Dermis microvascular lymphatic vessel endothelial cell (primary cell): ENCODE measurements around the gene MYL3. TPM values are rescaled to one million over a fixed set of nuclear protein-coding genes. Genes with fewer than 3 reads are reported as not detected.
"Not testable (repeated sequence)": the region's sequence is repeated elsewhere in the genome, so short reads cannot be mapped to it uniquely, and the experiment has no call there.

Experiments used
- DNase-seq, 2 donors: peaks; one replicate each; pipeline versions ENCODE4 v3.0.0 to v3.0.0-alpha.2; 2010; ENCODE audit warnings: low read depth in 2 of 2
- total RNA-seq: library from RNA; depleted of rRNA; stranded (reverse); fragments of >200 nt; gene quantifications from 2 replicates; pipeline ENCODE4 v1.2.1, GENCODE V29; 2014

MYL3 gene
- 0.13 TPM in 1 of 2 replicates, not detected in the other for total RNA-seq

DNA sequence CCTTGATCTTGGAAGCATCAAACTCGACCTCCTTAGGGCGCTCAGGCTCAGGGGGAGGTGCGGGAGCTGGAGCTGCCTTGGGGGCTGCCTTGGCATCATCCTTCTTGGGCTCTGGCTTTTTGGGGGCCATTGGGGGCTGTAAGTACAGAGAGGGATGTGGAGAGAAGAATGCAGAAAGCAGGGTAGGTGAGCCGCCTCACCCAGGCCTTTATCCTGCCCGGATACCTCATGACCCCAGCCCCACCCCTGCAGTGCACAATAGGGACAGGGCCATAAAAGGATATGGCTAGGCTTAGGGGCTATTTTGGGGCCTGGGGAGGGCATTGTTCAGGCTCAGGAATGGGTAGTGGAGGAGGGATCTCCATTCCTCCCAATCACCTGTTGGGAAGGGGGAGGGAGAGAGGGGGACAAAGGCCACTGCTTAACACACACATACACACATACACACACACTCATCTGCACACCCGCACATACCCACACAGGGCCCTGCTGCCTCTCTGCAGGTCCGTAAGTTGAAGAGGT, at the start of gene MYL3:
MYL3 (minus strand) TSS at position 184 of the 522 bp plus-strand sequence; CDS start at position 130, 54 bp downstream.
- DNase-seq: no peak

DNA sequence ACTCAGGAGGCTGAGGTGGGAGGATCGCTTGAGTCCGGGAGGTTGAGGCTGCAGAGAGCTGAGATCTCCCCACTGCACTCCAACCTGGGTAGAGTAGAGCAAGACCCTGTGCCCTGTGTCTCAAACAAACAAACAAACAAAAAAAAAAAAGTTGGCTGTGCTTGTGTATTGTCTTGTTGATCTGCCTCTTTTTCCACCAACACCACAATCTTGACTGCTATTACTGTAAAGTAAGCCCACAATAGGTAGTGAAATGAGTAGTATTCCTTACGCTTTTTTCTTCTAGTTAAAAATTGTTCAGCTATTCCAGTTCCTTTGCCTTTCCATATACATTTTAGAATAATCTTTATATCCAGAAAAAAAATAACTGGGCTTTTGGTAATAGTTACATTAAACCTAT, 49.7 kb upstream of the MYL3 start:
- no peak for DNase-seq

DNA sequence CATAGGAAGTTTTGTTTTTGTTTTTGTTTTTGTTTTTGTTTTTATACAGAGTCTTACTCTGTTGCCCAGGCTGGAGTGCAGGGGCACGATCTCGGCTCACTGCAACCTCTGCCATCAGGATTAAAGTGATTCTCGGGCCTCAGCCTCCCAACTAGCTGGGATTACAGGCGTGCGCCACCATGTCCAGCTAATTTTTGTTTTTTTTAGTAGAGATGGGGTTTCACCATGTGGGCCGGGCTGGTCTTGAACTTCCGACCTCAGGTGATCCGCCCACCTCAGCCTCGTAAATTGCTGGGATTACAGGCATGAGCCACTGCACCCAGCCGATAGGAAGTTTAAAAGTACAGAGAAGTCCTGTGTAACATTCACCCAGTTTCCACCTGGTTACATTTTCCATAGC, 47.7 kb upstream of the MYL3 start:
- not testable (repeated sequence) for DNase-seq

DNA sequence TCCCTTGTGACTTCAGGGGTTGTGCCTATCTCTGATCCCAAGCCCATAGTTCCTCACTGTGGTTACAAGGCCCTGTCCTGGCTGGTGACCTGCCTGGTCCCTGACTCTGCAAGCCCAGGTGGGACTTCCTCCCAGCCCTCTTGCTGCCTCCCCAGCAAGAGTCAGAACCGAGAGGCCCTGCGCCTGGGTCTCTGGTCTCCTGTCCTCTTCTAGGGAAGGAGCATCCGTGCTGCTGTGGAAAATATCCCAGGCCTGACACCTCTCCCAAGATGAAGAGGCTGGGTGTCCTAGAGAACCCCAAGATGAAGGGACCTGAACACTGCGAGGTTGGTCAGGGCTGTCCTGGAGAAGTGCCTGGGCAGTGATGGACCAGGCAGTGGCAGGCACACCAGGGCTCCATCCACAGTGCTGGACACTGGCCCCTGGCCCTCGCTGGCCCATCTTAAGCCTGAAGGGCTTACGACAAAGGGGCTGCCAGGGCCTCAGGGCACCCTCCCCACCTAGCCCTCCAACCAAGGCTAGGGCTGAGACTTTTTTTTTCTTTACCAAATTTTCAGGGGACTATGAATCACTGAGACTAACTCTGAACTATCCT, 47.0 kb upstream of the MYL3 start:
- DNase-seq: no peak

DNA sequence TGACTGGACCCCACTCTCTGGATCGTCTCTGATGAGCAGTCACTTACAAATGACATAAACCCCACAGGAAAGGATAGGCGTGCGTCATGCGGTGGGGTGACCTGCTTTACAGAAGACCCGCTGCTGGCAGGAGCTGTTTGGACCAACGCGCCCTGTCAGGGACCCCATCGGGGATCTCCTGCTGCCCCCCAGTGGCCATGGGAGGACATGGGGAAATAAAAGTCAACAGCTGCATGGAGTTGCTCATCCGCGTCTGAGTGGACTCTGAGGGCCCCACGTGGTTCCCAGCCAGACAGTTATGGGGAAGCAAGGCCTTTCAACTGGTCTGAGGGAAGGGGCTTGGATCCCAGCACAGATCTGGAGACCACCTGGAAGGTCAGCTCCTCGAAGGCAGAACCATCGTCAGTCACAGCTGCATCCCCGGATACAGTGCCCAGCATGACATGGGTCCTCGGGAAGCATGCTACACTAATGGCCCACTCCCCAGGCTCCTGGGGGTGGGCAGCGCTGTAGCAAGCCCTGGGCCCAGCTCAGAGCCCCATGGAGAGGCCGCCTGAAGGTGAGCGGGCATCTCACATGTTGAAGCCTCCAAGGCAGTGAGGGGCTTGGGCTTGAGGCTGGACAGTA, 46.4 kb upstream of the MYL3 start:
- peak; percentile 66 to 84 for DNase-seq

DNA sequence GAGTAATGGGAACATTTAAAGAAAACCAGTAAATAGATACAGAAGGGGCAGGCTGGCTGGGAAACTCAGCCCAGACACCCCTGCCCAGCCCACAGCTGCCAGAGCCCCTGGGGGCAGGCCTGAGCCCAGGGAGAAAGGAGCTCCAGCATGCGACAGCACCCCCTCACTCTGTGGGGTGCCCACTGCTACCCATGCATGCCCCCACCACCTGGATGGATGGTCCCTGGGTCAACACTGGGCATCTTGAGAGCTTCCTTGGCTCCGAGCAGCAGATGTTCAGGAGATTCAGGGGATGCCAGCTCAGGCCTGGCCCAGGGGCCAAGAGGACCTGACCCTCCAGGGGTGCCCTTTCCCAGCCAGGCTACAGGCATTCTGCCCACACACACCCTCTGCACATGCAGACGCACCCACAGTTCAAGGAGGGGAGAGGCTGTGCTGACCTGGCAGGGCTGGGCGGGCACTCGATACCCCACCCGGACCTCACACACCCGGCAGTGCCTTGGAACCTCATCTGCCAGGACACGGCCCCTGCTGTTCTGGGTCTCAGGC, 45.8 kb upstream of the MYL3 start:
- no peak for DNase-seq

DNA sequence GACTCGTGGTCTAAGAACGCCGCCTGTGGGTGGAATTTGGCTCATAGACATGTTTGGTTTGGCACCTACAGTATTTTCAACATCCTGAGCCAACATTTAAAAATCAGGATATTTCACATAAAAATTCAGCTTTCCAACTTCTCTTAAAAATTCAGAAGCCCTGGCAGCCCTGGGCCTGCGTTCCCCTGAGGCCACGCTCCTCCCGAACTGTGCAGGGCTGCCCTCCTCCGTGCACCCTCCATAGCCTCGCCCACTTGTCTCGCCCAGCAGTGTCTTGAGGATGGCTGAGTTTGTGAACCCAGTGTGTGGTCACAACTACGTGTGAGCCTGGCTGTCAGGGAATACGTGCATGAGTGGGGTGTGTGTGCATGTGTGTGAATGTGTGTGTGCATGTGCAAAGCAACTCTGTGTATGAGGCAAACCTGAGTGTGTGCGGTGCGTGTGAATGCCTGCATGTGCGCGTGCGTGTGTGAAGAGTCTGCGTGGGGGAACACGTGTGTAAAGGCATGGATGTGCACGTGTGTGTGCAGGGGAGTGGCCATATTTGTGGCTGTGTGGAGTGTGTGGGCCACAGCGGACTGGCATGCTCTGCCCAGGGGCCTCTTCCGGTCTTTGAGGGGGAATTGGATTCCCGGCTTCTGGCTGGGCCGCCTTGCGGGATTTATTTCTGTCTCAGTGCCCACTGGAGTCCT, 45.2 kb upstream of the MYL3 start:
- DNase-seq: peak; percentile 85 to 86

DNA sequence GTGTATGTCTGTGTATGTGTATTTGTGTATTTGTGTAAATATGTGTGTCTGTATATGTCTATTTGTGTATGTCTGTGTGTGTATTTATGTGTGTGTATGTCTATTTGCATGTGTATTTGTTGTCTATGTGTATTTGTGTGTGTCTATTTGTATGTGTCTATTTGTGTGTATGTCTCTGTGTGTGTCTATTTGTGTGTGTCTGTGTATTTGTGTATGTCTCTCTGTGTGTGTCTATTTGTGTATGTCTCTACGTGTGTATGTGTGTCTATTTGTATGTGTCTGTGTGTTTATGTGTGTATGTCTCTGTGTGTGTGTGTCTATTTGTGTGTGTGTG, 44.7 kb upstream of the MYL3 start:
- no peak for DNase-seq

DNA sequence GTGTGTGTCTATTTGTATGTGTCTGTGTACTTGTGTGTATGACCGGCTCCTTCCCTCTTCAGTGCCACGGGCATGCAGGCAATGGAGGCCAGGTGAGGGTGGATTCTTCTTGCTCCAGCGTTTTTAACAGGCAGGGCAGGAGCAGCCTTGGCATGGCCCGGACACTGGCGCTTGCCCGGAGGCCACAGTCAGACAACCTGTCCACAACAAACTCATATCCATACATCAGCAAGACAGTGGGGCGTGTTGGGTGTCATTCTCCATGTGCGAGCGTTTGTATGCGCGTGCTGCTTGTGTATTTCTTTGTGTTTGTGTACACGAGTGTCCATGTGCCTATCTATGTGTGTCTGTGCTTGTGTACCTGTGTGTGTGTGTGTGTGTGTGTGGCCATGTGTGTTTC, 44.0 kb upstream of the MYL3 start:
- no peak for DNase-seq

DNA sequence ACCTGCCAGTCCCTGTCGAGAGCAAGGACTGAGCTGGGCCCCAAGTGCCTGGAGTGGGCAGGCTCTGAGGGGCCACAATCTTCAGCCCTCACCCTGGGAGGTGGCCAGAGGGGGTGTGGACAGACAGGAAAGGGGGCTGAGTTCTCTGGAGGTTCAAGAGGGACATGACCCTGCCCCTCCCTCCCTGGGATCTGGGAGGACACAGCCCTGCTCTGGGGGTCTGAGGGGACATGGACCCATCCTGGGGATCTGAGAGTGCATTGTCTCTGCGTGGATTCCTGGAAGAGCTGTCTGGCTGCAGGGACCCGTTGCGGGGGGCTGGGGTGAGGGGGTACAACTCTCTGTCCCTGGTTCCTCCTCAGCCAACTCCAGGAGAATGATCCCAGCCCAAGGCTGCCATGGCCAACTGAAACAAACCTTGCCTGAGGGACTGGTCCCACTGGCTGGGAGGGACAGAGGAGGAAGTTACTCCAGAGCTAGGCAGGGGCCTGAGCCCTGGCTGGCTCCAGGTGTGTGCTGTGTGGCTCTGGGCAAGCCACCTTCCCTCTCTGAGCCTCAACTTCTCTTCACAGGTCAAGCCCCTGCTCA, 43.3 kb upstream of the MYL3 start:
- DNase-seq: no peak

DNA sequence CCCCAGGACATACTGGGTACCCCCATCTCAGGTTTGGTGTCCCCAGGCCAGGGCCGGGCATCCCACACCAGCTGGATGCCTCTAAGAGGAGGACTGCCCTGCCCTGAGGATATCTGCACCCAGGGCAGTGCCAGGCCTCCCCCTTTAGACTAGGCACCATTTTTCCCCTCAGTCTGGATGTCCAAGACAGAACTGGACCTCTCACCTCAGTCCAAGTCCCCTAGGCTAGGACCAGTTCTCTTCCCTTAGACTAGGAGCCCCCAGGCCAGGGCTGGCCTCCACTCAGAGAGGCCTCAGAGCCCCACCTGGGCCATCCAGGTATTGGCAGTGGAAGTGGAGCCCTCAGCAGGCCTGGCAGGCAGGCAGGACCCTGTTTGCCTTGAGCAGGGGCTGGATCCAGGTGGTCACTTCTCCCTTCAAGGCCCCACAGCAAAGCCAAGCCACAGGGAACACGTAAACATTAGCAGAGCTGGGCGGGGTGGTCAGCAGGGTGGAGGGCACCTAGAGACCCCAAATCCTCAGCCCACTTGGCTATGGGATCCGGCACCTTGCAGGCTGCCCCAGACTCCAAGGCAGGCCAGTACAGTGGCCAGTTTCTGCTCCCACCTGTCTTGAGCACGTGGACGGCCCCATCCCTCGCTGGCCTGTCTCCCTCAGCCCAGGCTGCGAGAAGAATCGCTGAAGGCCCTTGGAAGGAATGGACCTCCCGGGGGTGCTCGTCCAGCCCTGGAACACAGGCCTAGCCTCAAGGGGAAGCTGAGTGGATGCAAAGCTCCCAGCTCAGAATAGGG, 42.6 kb upstream of the MYL3 start:
- no peak for DNase-seq

DNA sequence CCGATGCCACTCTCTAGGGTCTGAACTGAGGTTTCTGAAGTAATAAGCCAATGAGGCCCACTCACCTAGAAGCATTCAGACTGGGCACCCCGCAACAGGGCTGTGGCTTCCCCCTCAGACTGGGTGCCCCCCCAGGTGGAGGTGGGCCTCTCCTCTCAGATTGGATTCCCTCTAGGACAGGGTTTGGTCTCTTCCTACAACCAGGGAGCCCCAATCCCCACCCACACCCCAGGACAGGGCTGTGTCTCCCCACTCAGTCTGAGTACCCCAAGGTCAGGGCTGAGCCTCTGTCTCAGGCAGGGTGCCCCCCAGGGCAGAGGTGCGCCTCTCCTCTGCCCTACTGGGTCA, 41.9 kb upstream of the MYL3 start:
- DNase-seq: no peak

DNA sequence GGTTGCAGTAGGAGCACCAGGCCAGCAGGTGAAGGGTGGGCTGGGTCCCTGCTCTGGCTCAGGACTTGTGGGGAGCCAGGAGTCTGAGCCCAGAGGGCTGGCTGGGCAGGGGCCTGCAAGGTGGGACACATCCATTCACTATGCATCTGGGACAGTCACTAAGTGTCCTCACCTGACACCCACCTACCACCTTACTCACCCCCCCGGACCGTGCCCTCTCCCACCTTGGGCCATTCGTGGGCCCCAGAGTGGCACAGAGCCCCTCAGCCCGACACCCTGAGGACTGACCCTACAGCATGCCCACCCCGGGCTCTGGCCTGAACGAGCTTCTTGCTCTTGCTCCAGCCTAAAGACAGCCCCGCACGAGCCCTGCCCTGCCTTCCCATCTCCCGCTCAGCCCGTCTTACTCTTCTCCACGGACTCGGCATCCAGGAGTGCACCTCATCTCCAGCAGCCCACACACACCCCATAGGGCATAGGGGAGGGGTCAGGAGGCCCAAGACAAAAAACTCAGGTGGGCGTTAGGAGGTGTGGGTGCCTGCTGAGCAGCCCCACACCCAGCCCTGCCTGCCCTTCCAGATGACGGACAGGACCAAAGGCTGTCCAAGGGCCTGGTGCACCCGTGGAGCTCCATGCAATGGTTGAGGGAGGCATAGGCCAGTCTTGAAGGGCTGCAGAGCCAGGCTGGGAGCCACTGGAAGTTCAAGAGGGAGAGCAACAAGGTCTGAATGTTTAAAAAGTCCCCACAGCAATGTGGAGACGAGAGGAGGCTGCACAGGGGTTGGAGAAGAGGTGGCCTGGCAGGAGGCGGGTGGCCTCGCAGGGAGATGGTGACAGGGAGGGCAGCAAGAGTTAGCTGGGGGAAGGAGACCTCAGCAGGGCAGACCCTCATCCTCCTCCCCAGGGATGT, 41.3 kb upstream of the MYL3 start:
- no peak for DNase-seq

DNA sequence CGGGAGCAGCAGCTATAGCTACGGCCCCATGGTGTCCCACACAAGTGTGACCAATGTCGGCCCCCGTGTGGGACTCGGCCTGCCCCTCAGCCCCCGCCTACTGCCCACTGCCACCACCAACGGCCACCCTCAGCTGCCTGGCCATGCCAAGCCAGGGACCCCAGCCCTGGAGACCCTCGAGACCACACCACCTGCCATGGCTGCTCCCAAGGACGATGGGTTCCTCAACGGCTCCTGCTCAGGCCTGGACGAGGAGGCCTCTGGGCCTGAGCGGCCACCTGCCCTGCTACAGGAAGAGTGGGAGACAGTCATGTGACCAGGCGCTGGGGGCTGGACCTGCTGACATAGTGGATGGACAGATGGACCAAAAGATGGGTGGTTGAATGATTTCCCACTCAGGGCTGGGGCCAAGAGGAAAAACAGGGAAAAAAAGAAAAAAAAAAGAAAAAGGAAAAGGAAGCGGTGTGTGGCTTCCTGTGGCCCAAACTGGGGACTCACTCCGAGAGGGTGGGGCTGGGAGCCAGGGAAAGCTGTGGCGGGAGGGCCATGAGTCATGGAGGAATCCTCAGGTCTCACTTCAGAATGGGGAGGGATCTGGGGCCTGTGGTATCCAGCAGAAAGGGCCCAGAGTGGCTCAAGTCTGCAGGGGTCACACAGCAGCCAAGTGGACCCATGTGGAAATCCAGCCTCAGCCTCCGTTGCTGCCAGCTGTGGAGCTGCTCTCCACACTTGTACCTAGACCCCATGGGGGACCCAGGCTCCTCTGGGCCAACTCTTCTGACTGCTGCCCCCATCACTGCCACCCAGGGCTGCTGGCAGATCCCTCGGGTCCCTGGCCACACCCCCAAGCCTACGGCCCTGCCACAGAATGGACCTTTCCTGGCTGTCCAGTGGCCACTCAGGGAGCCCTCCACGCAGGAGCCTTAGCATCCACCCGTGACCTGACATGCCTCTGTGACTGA, 40.4 kb upstream of the MYL3 start:
- DNase-seq: peak; percentile 22 to 53

DNA sequence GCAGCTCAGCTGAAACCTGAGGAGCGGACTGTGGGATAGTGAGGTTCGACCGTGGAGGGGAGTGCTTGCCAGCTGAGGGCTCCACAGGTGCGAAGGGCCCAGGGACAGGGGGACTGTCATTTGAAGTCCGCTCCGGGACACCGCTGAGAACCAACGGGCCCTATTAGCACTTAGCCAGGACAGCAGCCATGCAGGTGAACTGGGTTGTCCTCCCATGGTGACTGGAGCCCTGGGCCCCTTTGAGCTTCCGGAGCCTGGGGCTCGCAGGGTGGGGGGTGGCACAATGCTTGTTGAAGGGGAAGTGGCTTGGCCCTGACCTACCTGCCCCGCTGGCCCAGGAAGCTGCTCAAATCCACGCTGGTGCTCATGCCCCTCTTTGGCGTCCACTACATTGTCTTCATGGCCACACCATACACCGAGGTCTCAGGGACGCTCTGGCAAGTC, 39.0 kb upstream of the MYL3 start:
- no peak for DNase-seq

DNA sequence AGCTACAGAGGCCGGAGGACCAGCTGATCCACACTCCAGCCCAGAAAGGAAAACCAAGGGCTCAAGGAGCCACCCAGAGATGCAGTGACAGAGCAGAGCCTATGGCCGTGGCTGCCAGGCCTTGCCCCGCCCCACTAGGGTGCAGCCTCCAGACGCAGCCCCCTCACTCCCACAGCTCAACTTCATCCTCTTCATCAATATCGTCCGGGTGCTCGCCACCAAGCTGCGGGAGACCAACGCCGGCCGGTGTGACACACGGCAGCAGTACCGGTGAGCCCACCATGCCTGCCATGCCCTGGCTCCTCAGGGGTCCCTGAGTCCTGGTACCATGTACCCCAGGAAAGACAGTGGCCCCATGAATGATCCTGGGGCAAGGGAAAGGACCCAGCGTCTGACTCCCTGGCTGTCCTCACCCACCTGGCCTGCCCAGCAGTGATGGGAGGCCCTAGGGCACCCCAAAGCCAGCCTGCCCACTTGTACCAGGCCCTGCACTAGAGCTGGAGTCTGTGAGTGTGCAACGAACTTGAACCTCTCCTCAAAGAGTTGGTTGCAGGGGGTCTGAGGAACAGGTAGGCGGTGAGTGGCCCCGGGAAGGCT, 38.4 kb upstream of the MYL3 start:
- no peak for DNase-seq

DNA sequence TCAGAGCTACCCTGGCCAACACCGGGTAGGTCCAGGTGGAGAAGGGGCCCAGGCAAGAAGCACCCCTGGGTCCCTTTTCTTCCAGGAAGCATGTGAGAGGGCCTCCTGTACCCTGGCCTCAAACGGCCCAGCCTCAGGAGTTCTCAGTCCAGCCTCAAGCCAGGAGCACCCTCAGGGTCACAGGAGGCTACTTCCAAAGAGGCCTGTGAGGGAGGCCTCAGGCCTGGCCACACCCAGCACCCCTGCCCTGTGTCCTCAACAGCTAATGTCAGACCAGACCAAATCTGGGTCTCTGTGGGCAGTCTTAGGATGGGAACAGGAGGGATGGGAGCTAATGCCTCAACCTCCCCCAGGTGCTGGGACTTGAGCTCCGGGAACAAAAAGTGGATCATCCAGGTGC, 37.8 kb upstream of the MYL3 start:
- no peak for DNase-seq

DNA sequence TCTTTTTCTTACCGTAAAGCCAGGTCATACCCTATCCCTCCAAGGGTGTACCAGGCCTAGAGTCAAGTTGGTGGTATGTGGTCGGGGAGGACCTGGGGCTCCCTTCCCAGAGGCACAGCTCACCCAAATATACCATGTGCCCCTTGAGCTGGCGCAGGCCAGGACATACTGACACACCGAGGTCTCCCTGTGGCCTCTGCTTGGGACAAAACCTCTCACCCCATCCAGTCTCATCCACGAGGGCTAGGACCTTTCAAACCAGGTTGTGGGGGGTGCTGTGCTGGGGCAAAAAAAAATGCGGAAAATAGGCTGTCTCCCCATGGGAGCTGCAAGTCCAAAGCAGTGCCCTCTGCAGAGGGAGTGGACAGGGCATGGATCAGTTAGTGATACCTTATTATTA, 37.1 kb upstream of the MYL3 start:
- DNase-seq: no peak

DNA sequence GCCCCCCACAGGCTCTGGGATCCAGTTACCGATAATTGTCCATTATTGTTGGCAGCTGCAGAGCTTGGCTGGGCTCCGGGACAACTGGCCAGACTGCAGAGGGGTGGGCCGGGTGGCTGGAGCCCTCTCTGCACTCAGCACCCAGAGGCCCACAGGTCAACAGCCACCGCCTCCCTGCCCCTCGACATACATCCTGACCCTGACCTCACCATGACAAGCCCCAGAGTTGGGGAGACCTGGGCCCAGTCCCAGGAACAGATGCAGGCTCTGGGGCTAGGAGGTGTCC, 36.7 kb upstream of the MYL3 start:
- no peak for DNase-seq
